Osteocyte (in vitro differentiated cells): ENCODE results near the gene TTC21A. TPM values are rescaled to one million over a fixed set of nuclear protein-coding genes. Genes with fewer than 3 reads are reported as not detected.

Source experiments
- DNase-seq: peaks from one replicate; pipeline ENCODE4 v3.0.0; 2021; ENCODE audit warnings: mixed read lengths; ENCODE audit not compliant: unreplicated experiment; ENCODE audit errors: extremely low spot score
- H3K27ac Mint-ChIP-seq: one replicate; pipeline ENCODE4 v1.8.0; 2021; ENCODE audit warnings: mild to moderate bottlenecking, mixed read lengths; ENCODE audit not compliant: unreplicated experiment
- H3K27me3 Mint-ChIP-seq: one replicate; pipeline ENCODE4 v1.8.0; 2021; ENCODE audit warnings: mixed read lengths; ENCODE audit not compliant: unreplicated experiment
- H3K36me3 Mint-ChIP-seq: one replicate; pipeline ENCODE4 v1.8.0; 2021; ENCODE audit warnings: mixed read lengths; ENCODE audit not compliant: unreplicated experiment
- H3K4me1 Mint-ChIP-seq: one replicate; pipeline ENCODE4 v1.8.0; 2021; ENCODE audit warnings: mixed read lengths; ENCODE audit not compliant: unreplicated experiment
- H3K4me3 Mint-ChIP-seq: one replicate; pipeline ENCODE4 v1.8.0; 2021; ENCODE audit warnings: mild to moderate bottlenecking, moderate library complexity, mixed read lengths; ENCODE audit not compliant: unreplicated experiment
- H3K9me3 Mint-ChIP-seq: one replicate; pipeline ENCODE4 v1.8.0; 2021; ENCODE audit warnings: mixed read lengths; ENCODE audit not compliant: unreplicated experiment
- total RNA-seq: library from RNA; stranded (reverse); gene quantifications from 2 replicates; pipeline ENCODE4 v1.2.1, GENCODE V29; 2021
- TF ChIP-seq, protein P1 (sequence below): fragments of 200-600 bp; sonication (generic); IDR thresholded peaks from 2 replicates; pipeline ENCODE4 v1.5.0; 2021; ENCODE audit warnings: antibody characterized with exemption, mild to moderate bottlenecking, moderate library complexity

The TTC21A gene
- total RNA-seq, 1 donor from 2014 or later, result 10.3 TPM

GRCh38 chr3:39114456-39114855, 7.0 kb downstream of the TTC21A start:
- Mint-ChIP-seq H3K4me1 (no peaks in the 10 kb centered on the region), H3K27me3 (no peaks in the 10 kb centered on the region), H3K4me3 (no peak overlapping the region), H3K27ac (no peak overlapping the region), H3K36me3 (peaks cover 5% of the 10 kb centered on the region), H3K9me3 (no peaks in the 10 kb centered on the region)
- no peak for DNase-seq
- TF ChIP-seq, protein P1, sequence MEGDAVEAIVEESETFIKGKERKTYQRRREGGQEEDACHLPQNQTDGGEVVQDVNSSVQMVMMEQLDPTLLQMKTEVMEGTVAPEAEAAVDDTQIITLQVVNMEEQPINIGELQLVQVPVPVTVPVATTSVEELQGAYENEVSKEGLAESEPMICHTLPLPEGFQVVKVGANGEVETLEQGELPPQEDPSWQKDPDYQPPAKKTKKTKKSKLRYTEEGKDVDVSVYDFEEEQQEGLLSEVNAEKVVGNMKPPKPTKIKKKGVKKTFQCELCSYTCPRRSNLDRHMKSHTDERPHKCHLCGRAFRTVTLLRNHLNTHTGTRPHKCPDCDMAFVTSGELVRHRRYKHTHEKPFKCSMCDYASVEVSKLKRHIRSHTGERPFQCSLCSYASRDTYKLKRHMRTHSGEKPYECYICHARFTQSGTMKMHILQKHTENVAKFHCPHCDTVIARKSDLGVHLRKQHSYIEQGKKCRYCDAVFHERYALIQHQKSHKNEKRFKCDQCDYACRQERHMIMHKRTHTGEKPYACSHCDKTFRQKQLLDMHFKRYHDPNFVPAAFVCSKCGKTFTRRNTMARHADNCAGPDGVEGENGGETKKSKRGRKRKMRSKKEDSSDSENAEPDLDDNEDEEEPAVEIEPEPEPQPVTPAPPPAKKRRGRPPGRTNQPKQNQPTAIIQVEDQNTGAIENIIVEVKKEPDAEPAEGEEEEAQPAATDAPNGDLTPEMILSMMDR, result no peak

GRCh38 chr3:39115870-39116269, 8.4 kb downstream of the TTC21A start:
- Mint-ChIP-seq H3K9me3 (no peaks in the 10 kb centered on the region), H3K27me3 (no peaks in the 10 kb centered on the region), H3K27ac (no peak overlapping the region), H3K4me3 (no peak overlapping the region), H3K4me1 (no peaks in the 10 kb centered on the region), H3K36me3 (peaks cover 5% of the 10 kb centered on the region)
- TF ChIP-seq, protein P1, result no peak
- DNase-seq, result no peak

DNA sequence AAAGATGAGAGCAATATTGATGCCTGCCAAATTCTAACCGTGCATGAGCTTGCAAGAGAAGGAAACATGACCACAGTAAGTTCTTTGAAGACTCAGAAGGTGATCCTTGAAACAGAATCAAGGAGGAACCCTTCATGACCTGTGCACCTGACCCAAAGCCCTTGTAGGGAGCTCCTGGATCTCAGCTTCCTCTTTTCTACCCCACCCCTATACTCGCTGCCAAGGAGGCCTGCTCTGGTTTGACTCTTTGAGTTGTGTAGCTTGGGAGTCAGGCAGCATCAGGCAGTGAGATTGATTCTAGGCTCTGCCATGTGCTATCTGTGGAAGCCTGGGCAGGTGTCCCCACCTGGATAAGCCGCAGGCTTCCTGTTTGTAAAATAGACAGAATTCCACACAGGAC, 10.6 kb downstream of the TTC21A start:
- Mint-ChIP-seq H3K36me3 (peaks cover 5% of the 10 kb centered on the region), H3K9me3 (no peaks in the 10 kb centered on the region), H3K27ac (no peak overlapping the region), H3K27me3 (no peaks in the 10 kb centered on the region), H3K4me1 (no peaks in the 10 kb centered on the region), H3K4me3 (no peak overlapping the region)
- TF ChIP-seq, protein P1, result no peak
- no peak for DNase-seq

- no peaks in the 10 kb centered on the region for H3K9me3 Mint-ChIP-seq
Measured at GRCh38 chr3:39118931-39119660, 11.6 kb downstream of the TTC21A start.

DNA sequence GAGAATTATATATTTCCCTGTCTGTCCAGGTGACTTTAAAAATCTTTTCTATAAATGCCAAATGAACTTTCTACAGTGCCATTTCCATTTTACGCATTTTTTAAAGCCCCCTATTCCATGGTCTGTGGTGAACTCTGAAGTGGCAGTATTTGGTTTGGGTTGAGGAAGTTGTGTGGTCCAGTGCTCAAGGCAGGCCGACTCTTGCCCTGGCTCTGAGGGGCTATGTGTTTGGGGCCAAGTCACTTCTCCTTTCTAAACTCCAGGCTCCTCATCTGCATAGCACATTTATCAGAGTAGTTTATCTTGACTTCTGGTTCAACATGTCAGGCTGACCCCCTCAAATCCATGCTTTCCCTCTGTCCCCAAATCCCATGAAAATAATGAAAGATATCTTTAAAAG, 14.1 kb downstream of the TTC21A start:
- H3K36me3 Mint-ChIP-seq, result peaks cover 5% of the 10 kb centered on the region
- no peak for DNase-seq
- H3K27ac Mint-ChIP-seq, result no peak overlapping the region
- no peak overlapping the region for H3K4me3 Mint-ChIP-seq
- no peaks in the 10 kb centered on the region for H3K27me3 Mint-ChIP-seq
- TF ChIP-seq, protein P1, result no peak
- H3K4me1 Mint-ChIP-seq, result peaks cover 19% of the 10 kb centered on the region
- H3K9me3 Mint-ChIP-seq, result no peaks in the 10 kb centered on the region

More at GRCh38 chr3:39118931-39119660, 11.6 kb downstream of the TTC21A start:
- no peak overlapping the region for H3K4me3 Mint-ChIP-seq
- no peaks in the 10 kb centered on the region for H3K27me3 Mint-ChIP-seq
- no peak overlapping the region for H3K27ac Mint-ChIP-seq
- peaks cover 2% of the 10 kb centered on the region for H3K4me1 Mint-ChIP-seq
- TF ChIP-seq, protein P1, result no peak
- peaks cover 5% of the 10 kb centered on the region for H3K36me3 Mint-ChIP-seq
- DNase-seq, result no peak
